ENCODE results near the gene MAML2.

DNA sequence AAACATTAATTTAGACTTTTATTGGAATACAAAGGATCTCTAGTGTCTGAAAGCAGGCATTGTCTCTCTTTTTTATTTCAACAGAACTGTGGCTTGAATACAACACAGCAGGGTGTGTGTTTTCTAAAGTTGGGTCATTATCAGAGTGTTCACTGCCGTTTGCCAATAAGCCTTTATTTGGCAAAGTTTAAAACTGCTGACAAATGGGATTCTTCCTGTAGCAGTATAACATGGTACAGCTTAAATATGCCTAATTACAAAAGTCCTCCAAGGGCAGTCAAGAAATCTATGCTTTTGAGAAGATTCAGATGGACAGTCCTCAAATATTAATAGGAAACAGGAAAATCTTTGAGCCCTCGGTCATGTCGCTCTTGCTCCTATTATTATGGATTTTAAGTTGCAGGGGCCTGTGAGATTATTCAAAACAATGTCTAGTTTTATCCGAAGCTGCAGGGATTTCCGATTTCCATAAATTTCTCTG is 199.9 kb downstream of the MAML2 start:
- TF ChIP-seq, protein P1, sequence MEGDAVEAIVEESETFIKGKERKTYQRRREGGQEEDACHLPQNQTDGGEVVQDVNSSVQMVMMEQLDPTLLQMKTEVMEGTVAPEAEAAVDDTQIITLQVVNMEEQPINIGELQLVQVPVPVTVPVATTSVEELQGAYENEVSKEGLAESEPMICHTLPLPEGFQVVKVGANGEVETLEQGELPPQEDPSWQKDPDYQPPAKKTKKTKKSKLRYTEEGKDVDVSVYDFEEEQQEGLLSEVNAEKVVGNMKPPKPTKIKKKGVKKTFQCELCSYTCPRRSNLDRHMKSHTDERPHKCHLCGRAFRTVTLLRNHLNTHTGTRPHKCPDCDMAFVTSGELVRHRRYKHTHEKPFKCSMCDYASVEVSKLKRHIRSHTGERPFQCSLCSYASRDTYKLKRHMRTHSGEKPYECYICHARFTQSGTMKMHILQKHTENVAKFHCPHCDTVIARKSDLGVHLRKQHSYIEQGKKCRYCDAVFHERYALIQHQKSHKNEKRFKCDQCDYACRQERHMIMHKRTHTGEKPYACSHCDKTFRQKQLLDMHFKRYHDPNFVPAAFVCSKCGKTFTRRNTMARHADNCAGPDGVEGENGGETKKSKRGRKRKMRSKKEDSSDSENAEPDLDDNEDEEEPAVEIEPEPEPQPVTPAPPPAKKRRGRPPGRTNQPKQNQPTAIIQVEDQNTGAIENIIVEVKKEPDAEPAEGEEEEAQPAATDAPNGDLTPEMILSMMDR (conservative IDR thresholded peaks at IDR 0.05; ENCODE audit: low read length): no peak
- no peak for TF ChIP-seq EZH2phosphoT487 (IDR thresholded peaks at IDR 0.05; ENCODE audit: borderline replicate concordance, low read depth, low read length)
